Mucosa of stomach (tissue), 1 donor: Measurements from ENCODE around the gene RIPK3.
A peak's percentile ranks its signal among the peaks of the same experiment; 100 is the strongest.

Experiments
- H3K27me3 ChIP-seq: one replicate; pipeline ENCODE4 v1.7.0; 2013; ENCODE audit warnings: mild to moderate bottlenecking, low read length; ENCODE audit not compliant: control insufficient read depth, insufficient read depth
- H3K36me3 ChIP-seq: one replicate; pipeline ENCODE4 v1.7.0; 2013; ENCODE audit warnings: low read length; ENCODE audit not compliant: control insufficient read depth, insufficient read depth
- H3K4me1 ChIP-seq: one replicate; pipeline ENCODE4 v1.7.0; 2013; ENCODE audit warnings: mild to moderate bottlenecking, low read length; ENCODE audit not compliant: control insufficient read depth, insufficient read depth
- H3K4me3 ChIP-seq: one replicate; pipeline ENCODE4 v1.7.0; 2013; ENCODE audit warnings: low read length
- H3K9ac ChIP-seq: one replicate; pipeline ENCODE4 v1.7.0; 2013; ENCODE audit warnings: mild to moderate bottlenecking, low read length, moderate library complexity
- H3K9me3 ChIP-seq: one replicate; pipeline ENCODE4 v1.7.0; 2013; ENCODE audit warnings: mild to moderate bottlenecking, low read length, moderate library complexity; ENCODE audit not compliant: control insufficient read depth
- donor health status: Pancreatic carcinoma.

RIPK3 gene

GRCh38 chr14:24368212-24368561 lies 28.4 kb upstream of the RIPK3 start:
- Histone ChIP-seq H3K27me3 (peaks cover 17% of the 10 kb centered on the region), H3K4me1 (peaks cover 18% of the 10 kb centered on the region), H3K9ac (peak overlapping the region; percentile 81), H3K9me3 (no peaks in the 10 kb centered on the region), H3K4me3 (peak overlapping the region; percentile 63), H3K36me3 (no peaks in the 10 kb centered on the region)

- Histone ChIP-seq H3K9ac (peak within 1 kb of the TSS; percentile 85), H3K36me3 (no peaks in the 10 kb centered on the region), H3K9me3 (no peaks in the 10 kb centered on the region), H3K27me3 (peaks cover 17% of the 10 kb centered on the region), H3K4me1 (peaks cover 18% of the 10 kb centered on the region), H3K4me3 (peak within 1 kb of the TSS; percentile 94)
Observed at GRCh38 chr14:24367514-24368211, 27.9 kb upstream of the RIPK3 start, which contains the start of gene NFATC4. Gene NFATC4 (plus strand): TSS chr14:24368184. CDS start chr14:24368341, 157 bp downstream.

GRCh38 chr14:24366721-24367513 lies 27.1 kb upstream of the RIPK3 start:
- Histone ChIP-seq H3K9ac (peak overlapping the region; percentile 85), H3K4me3 (peak overlapping the region; percentile 94), H3K36me3 (no peaks in the 10 kb centered on the region), H3K27me3 (peaks cover 17% of the 10 kb centered on the region), H3K4me1 (peaks cover 18% of the 10 kb centered on the region), H3K9me3 (no peaks in the 10 kb centered on the region)

- Histone ChIP-seq H3K27me3 (peaks cover 17% of the 10 kb centered on the region), H3K4me3 (peak overlapping the region; percentile 94), H3K9ac (peak overlapping the region; percentile 85), H3K36me3 (no peaks in the 10 kb centered on the region), H3K4me1 (peaks cover 18% of the 10 kb centered on the region), H3K9me3 (no peaks in the 10 kb centered on the region)
Observed at GRCh38 chr14:24366413-24366720, 26.6 kb upstream of the RIPK3 start.

- H3K9ac ChIP-seq: peak overlapping the region; percentile 85
- H3K27me3 ChIP-seq: peaks cover 17% of the 10 kb centered on the region
- H3K4me1 ChIP-seq: peaks cover 18% of the 10 kb centered on the region
- H3K4me3 ChIP-seq: peak overlapping the region; percentile 49
- H3K9me3 ChIP-seq: no peaks in the 10 kb centered on the region
- H3K36me3 ChIP-seq: no peaks in the 10 kb centered on the region
Observed at GRCh38 chr14:24365600-24366412, 26.0 kb upstream of the RIPK3 start.

GRCh38 chr14:24364841-24365240 lies 25.1 kb upstream of the RIPK3 start:
- Histone ChIP-seq H3K4me3 (no peak overlapping the region), H3K9ac (no peak overlapping the region), H3K9me3 (no peaks in the 10 kb centered on the region), H3K36me3 (no peaks in the 10 kb centered on the region), H3K4me1 (peaks cover 18% of the 10 kb centered on the region), H3K27me3 (peaks cover 17% of the 10 kb centered on the region)

- no peaks in the 10 kb centered on the region for H3K36me3 ChIP-seq
- H3K9ac ChIP-seq: no peak overlapping the region
- no peak overlapping the region for H3K4me3 ChIP-seq
- peaks cover 14% of the 10 kb centered on the region for H3K4me1 ChIP-seq
- H3K9me3 ChIP-seq: no peaks in the 10 kb centered on the region
- peaks cover 9% of the 10 kb centered on the region for H3K27me3 ChIP-seq
Observed at GRCh38 chr14:24363401-24363800, 23.6 kb upstream of the RIPK3 start.

GRCh38 chr14:24362241-24362960 lies 22.6 kb upstream of the RIPK3 start:
- Histone ChIP-seq H3K4me1 (peaks cover 10% of the 10 kb centered on the region), H3K9ac (no peak overlapping the region), H3K9me3 (no peaks in the 10 kb centered on the region), H3K4me3 (no peak overlapping the region), H3K36me3 (no peaks in the 10 kb centered on the region), H3K27me3 (peaks cover 3% of the 10 kb centered on the region)

GRCh38 chr14:24361326-24361725 lies 21.5 kb upstream of the RIPK3 start:
- H3K4me1 ChIP-seq: peaks cover 4% of the 10 kb centered on the region
- no peaks in the 10 kb centered on the region for H3K27me3 ChIP-seq
- H3K9me3 ChIP-seq: no peaks in the 10 kb centered on the region
- no peak overlapping the region for H3K9ac ChIP-seq
- no peak overlapping the region for H3K4me3 ChIP-seq
- no peaks in the 10 kb centered on the region for H3K36me3 ChIP-seq

GRCh38 chr14:24360281-24360680 lies 20.5 kb upstream of the RIPK3 start:
- Histone ChIP-seq H3K9me3 (no peaks in the 10 kb centered on the region), H3K4me3 (no peak overlapping the region), H3K4me1 (no peaks in the 10 kb centered on the region), H3K9ac (no peak overlapping the region), H3K36me3 (no peaks in the 10 kb centered on the region), H3K27me3 (no peaks in the 10 kb centered on the region)

GRCh38 chr14:24356208-24356607 lies 16.4 kb upstream of the RIPK3 start:
- H3K9ac ChIP-seq: no peak overlapping the region
- peaks cover 19% of the 10 kb centered on the region for H3K4me1 ChIP-seq

More at GRCh38 chr14:24356208-24356607, 16.4 kb upstream of the RIPK3 start:
- H3K36me3 ChIP-seq: no peaks in the 10 kb centered on the region
- H3K4me3 ChIP-seq: no peak overlapping the region
- H3K27me3 ChIP-seq: no peaks in the 10 kb centered on the region
- H3K9me3 ChIP-seq: no peaks in the 10 kb centered on the region
